HUES6 (cell line): ENCODE data around the gene ARFRP1.
"Not testable (repeated sequence)": the region's sequence is repeated elsewhere in the genome, so short reads cannot be mapped to it uniquely, and the experiment has no call there.

Experiments used
- H3K27ac ChIP-seq: 2 replicates; pipeline ENCODE4 v1.7.0; 2013; ENCODE audit warnings: low read depth, mild to moderate bottlenecking, low read length, inconsistent platforms
- H3K27me3 ChIP-seq: 2 replicates; pipeline ENCODE4 v1.6.1; 2013; ENCODE audit warnings: low read length; ENCODE audit not compliant: control insufficient read depth, insufficient read depth
- H3K36me3 ChIP-seq: 2 replicates; pipeline ENCODE4 v1.6.1; 2013; ENCODE audit warnings: low read length; ENCODE audit not compliant: control insufficient read depth, insufficient read depth
- H3K4me1 ChIP-seq: 2 replicates; pipeline ENCODE4 v1.6.1; 2013; ENCODE audit warnings: low read length; ENCODE audit not compliant: control insufficient read depth, insufficient read depth
- H3K4me3 ChIP-seq: 2 replicates; pipeline ENCODE4 v1.5.1; 2013; ENCODE audit warnings: low read depth, low read length
- H3K9ac ChIP-seq: one replicate; pipeline ENCODE4 v1.6.1; 2013; ENCODE audit warnings: mild to moderate bottlenecking, low read length
- H3K9me3 ChIP-seq: 2 replicates; pipeline ENCODE4 v1.6.1; 2013; ENCODE audit warnings: low read depth, low read length; ENCODE audit not compliant: control insufficient read depth, insufficient read depth

ARFRP1 gene

DNA sequence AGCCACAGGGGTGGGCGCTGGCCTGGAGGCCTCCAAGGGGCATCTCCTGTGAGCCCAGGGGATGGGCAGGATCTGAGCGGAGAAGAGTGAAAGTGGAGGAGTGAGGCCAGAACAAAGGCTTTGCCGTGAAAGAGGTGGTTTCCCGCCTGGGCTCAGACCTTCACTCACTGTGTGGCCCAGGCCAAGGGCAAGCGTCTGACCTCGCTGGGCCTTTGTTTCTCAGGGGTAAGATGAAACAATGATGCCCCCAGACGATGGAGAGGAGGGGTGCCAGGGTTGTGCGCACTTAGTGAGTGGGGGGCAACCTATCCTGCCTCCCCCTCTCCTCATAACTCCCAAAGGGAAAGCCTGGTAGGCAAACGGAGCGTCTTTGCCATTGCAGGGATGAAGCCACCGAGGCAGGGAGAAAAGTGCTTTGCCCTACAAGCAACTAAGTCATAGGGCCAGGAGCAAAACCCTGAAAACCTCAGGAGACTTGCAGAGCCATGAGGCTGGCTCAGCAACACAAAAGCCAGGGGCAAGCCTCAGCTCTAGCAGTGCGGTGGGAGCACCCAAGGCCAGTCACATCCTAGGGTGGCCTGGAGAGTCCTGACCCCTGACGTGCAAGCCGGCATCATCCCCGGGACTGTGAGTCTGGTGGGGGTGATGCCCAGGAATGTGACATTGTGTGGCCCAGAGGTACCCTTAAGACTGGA is 53.7 kb downstream of the ARFRP1 start:
- peak overlapping the region; percentile 60 for H3K9ac ChIP-seq
- no peaks in the 10 kb centered on the region for H3K36me3 ChIP-seq
- H3K9me3 ChIP-seq, result no peaks in the 10 kb centered on the region
- peaks cover 18% of the 10 kb centered on the region; the same call in 1 of the 2 replicates for H3K27me3 ChIP-seq
- 0 out of 2 replicates have a peak overlapping the region, but pooled peaks have one; percentile 48 for H3K27ac ChIP-seq
- H3K4me3 ChIP-seq, result peak overlapping the region; percentile 86
- peaks cover 14% of the 10 kb centered on the region for H3K4me1 ChIP-seq

- H3K9me3 ChIP-seq, result no peaks in the 10 kb centered on the region
- H3K4me3 ChIP-seq, result peak within 1 kb of the TSS; percentile 86
- peaks cover 18% of the 10 kb centered on the region; the same call in 1 of the 2 replicates for H3K27me3 ChIP-seq
- 0 out of 2 replicates have a peak within 1 kb of the TSS, but pooled peaks have one; percentile 48 for H3K27ac ChIP-seq
- H3K4me1 ChIP-seq, result peaks cover 12% of the 10 kb centered on the region
- H3K9ac ChIP-seq, result peak within 1 kb of the TSS; percentile 60
- no peaks in the 10 kb centered on the region for H3K36me3 ChIP-seq
Observed at GRCh38 chr20:63653041-63653973, 54.5 kb downstream of the ARFRP1 start, which contains the start of gene STMN3. TSS of gene STMN3 (minus strand) at chr20:63653424. CDS start at chr20:63653345, 79 bp downstream.

- H3K36me3 ChIP-seq, result no peaks in the 10 kb centered on the region
- H3K9me3 ChIP-seq, result no peaks in the 10 kb centered on the region
- H3K27me3 ChIP-seq, result peaks cover 18% of the 10 kb centered on the region; the same call in 1 of the 2 replicates
- no peak overlapping the region for H3K9ac ChIP-seq
- H3K27ac ChIP-seq, result no peak overlapping the region
- H3K4me3 ChIP-seq, result peak overlapping the region; percentile 64
- H3K4me1 ChIP-seq, result peaks cover 11% of the 10 kb centered on the region
Observed at GRCh38 chr20:63652192-63652980, 55.4 kb downstream of the ARFRP1 start.

DNA sequence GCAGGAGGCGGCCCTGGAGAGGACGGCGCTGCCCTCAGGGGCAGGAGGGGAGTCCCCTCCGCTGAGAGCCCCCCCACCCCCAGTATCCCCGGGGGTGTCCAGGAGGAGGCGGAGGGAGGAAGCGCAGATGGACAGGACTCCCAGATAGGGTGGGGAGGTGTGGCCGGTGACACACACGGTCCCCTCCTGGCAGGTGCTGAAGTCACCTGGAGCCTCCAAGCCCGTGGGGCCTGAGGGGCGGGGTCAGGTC is 55.9 kb downstream of the ARFRP1 start:
- Histone ChIP-seq H3K4me1 (peaks cover 9% of the 10 kb centered on the region), H3K27me3 (peaks cover 18% of the 10 kb centered on the region; the same call in 1 of the 2 replicates), H3K9me3 (no peaks in the 10 kb centered on the region), H3K36me3 (no peaks in the 10 kb centered on the region), H3K9ac (no peak overlapping the region), H3K4me3 (peak overlapping the region; percentile 64), H3K27ac (no peak overlapping the region)

DNA sequence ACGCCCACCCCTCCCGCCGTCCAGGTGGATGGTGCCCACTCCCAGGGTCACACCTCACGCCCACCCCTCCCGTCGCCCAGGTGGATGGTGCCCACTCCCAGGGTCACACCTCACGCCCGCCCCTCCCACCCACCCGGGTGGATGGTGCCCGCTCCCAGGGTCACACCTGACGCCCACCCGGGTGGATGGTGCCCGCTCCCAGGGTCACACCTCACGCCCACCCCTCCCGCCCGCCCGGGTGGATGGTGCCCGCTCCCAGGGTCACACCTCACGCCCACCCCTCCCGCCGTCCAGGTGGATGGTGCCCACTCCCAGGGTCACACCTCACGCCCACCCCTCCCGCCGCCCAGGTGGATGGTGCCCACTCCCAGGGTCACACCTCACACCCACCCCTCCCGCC is 57.3 kb downstream of the ARFRP1 start:
- H3K4me1 ChIP-seq, H3K9ac ChIP-seq, H3K9me3 ChIP-seq, H3K27ac ChIP-seq, H3K36me3 ChIP-seq, H3K4me3 ChIP-seq: not testable (repeated sequence)
- H3K27me3 ChIP-seq, result peaks cover 18% of the 10 kb centered on the region; the same call in 1 of the 2 replicates

DNA sequence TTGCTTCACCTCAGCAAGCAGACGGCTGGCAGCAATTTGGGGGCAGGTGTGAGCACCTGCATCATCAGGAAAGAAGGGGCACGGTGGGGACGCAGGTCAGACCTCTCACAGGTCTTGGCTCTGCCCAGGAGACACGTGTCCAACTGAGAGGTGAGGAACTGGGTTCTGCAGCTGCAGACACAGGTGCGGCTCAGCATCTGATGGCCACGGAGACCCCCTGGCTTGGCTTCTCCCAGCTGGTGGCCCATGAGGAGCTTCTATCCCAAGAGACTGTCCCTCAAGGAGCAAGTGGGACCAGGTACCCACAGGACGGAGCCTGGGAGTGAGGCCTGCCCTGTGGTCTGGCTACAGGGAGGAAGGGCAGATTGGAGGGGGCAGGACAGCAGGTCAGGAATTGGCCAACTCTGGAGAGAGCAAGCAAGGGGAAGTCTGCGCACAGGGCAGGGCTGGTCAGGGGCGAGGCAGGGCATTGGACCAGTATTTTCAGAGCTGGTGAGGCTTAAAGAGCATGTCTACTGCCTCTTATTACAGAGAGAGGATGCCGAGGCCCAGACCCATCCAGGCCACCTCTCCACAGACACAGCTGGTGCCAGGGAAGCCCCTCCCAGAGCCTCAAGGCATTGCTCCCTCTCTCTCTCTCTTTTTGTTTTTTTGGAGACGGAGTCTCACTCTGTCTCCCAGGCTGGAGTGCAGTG is 58.7 kb downstream of the ARFRP1 start:
- Histone ChIP-seq H3K9ac (no peak overlapping the region), H3K36me3 (no peaks in the 10 kb centered on the region), H3K27me3 (peaks cover 23% of the 10 kb centered on the region; the same call in 1 of the 2 replicates), H3K9me3 (no peaks in the 10 kb centered on the region), H3K27ac (no peak overlapping the region), H3K4me1 (peaks cover 1% of the 10 kb centered on the region), H3K4me3 (no peak overlapping the region)
